GM23248 (cell line): ENCODE measurements around the gene DPP6. TPM values are rescaled to one million over a fixed set of nuclear protein-coding genes. Genes with fewer than 3 reads are reported as not detected.

Experiments used
- DNase-seq: peaks from one replicate; pipeline ENCODE4 v3.0.0-alpha.2; 2015
- H2AFZ ChIP-seq: fragments of 200-600 bp; sonication (generic); 2 replicates; pipeline ENCODE4 v1.6.1; 2016; ENCODE audit warnings: antibody characterized with exemption
- H3F3A ChIP-seq: fragments of 200-600 bp; sonication (generic); 2 replicates; pipeline ENCODE4 v1.6.1; 2016; ENCODE audit warnings: mild to moderate bottlenecking, antibody characterized with exemption, mixed run types; ENCODE audit not compliant: insufficient read depth
- H3K27ac ChIP-seq: fragments of 200-600 bp; sonication (generic); 2 replicates; pipeline ENCODE4 v1.5.1; 2016; ENCODE audit warnings: mild to moderate bottlenecking
- H3K27me3 ChIP-seq: fragments of 200-600 bp; sonication (generic); replicated peaks from 2 replicates; pipeline ENCODE4 v1.6.1; 2016; ENCODE audit warnings: mild to moderate bottlenecking; ENCODE audit not compliant: insufficient read depth
- H3K36me3 ChIP-seq: fragments of 200-600 bp; sonication (generic); 2 replicates; pipeline ENCODE4 v1.6.1; 2016; ENCODE audit warnings: low read depth, mild to moderate bottlenecking
- H3K4me1 ChIP-seq: fragments of 200-600 bp; sonication (generic); 2 replicates; pipeline ENCODE4 v1.6.1; 2016; ENCODE audit warnings: mild to moderate bottlenecking; ENCODE audit not compliant: insufficient read depth
- H3K4me2 ChIP-seq: fragments of 200-600 bp; sonication (generic); one replicate; pipeline ENCODE4 v1.6.1; 2016; ENCODE audit warnings: mild to moderate bottlenecking; ENCODE audit not compliant: unreplicated experiment
- H3K4me3 ChIP-seq: fragments of 200-600 bp; sonication (generic); 2 replicates; pipeline ENCODE4 v1.5.1; 2016; ENCODE audit warnings: mild to moderate bottlenecking
- H3K79me2 ChIP-seq: fragments of 200-600 bp; sonication (generic); 2 replicates; pipeline ENCODE4 v1.6.1; 2016; ENCODE audit warnings: mild to moderate bottlenecking; ENCODE audit not compliant: insufficient read depth
- H3K9ac ChIP-seq: fragments of 200-600 bp; sonication (generic); 2 replicates; pipeline ENCODE4 v1.6.1; 2016; ENCODE audit warnings: mild to moderate bottlenecking
- H3K9me2 ChIP-seq: fragments of 200-600 bp; sonication (generic); 2 replicates; pipeline ENCODE4 v1.6.1; 2016; ENCODE audit warnings: mixed run types, mild to moderate bottlenecking, moderate library complexity; ENCODE audit not compliant: insufficient read depth
- H3K9me3 ChIP-seq: fragments of 200-600 bp; sonication (generic); one replicate; pipeline ENCODE4 v1.6.1; 2017; ENCODE audit warnings: low read depth
- H4K20me1 ChIP-seq: fragments of 200-600 bp; sonication (generic); 2 replicates; pipeline ENCODE4 v1.6.0; 2016; ENCODE audit not compliant: insufficient read depth
- EZH2 ChIP-seq: fragments of 200-600 bp; sonication (generic); IDR thresholded peaks from 2 replicates; pipeline ENCODE4 v1.6.1; 2018; ENCODE audit warnings: antibody characterized with exemption, mild to moderate bottlenecking; ENCODE audit not compliant: insufficient read depth, poor library complexity, severe bottlenecking
- EZH2phosphoT487 ChIP-seq: fragments of 200-600 bp; sonication (generic); IDR thresholded peaks from 2 replicates; pipeline ENCODE4 v1.6.1; 2018; ENCODE audit warnings: antibody characterized with exemption, moderate library complexity, mild to moderate bottlenecking, low read depth; ENCODE audit not compliant: insufficient read depth
- WGBS, 2 experiments: methylation state at CpG; one replicate each; pipeline ENCODE4 v1.1.6; 2015 to 2017; ENCODE audit warnings: low lambda C conversion rate in 2 of 2, low coverage in 1 of 2; ENCODE audit errors: missing lambda C conversion rate in 2 of 2; 5-methylcytosine and 5-hydroxymethylcytosine counted together
- in situ Hi-C: fragments of 300-500 bp; cut with MboI; formaldehyde crosslinking; loops from 2 replicates; pipeline ENCODE4 v1.15.0; 2020
- polyA plus RNA-seq: library from polyadenylated mRNA; unstranded; fragments of >200 nt; fragmentation: Nextera tagmentation; extraction: Ambion mirVana; gene quantifications from 2 replicates; pipeline ENCODE4 v1.2.1, GENCODE V29; 2016
- total RNA-seq: library from RNA; depleted of rRNA; stranded (reverse); fragments of >200 nt; shearing (Covaris generic); gene quantifications from 2 replicates; pipeline ENCODE4 v1.2.3, GENCODE V29; 2014

Gene DPP6
- total and polyA plus RNA-seq, 2 experiments from 2014 or later: not detected

DNA sequence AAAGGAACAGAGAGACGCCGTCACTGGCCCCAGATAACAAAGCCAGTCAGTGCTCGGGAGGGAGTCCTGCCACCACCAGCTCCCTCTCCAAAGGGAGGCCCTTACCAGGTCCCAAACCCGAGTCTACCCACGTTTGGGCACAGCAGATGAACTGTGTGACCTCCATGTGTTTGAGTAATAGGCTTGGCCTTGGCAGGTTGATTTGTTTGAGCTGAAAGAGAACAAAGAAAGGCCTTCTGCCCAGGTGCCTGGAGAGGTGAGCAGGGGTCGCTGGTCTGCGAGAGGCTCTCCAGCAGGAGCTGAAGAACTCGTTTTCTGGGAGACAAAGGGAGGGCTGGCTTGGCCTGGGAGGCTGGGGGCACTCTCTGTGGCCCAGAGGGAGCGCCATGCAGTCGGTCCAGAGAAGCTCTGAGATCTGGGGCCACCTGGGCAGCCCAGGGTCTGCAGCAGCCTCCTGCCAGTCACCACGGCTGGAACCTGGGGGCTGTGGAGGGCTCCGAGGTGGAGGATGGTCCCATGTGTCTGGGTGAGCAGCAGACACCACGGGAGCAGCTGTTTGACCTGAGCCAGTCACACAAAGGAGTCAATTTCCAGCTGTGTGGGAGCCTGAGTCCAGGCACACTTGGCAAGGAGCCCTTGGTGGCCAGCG is 851.0 kb downstream of the DPP6 start:
- TF ChIP-seq EZH2 (no peak), EZH2phosphoT487 (no peak)
- H4K20me1 ChIP-seq: no peaks in the 10 kb centered on the region
- no peaks in the 10 kb centered on the region for H3K27me3 ChIP-seq
- no peaks in the 10 kb centered on the region for H3K4me1 ChIP-seq
- H3K4me2 ChIP-seq: no peak overlapping the region
- in situ Hi-C loops: loop anchor here (10.0 to 25.0 kb wide), 2 partner anchors 442 to 859 kb away; no protein-coding TSS in a partner anchor
- no peak overlapping the region for H3K27ac ChIP-seq
- H3K79me2 ChIP-seq: no peaks in the 10 kb centered on the region
- H3K9ac ChIP-seq: no peak overlapping the region
- DNase-seq: no peak
- no peak overlapping the region for H3K4me3 ChIP-seq
- no peaks in the 10 kb centered on the region for H3K9me2 ChIP-seq
- no peaks in the 10 kb centered on the region for H3F3A ChIP-seq
- no peaks in the 10 kb centered on the region for H3K36me3 ChIP-seq
- H2AFZ ChIP-seq: no peak overlapping the region
- 23 to 27% methylated on average over 14 of the region's 14 CpGs for WGBS, 2 experiments
- H3K9me3 ChIP-seq: no peaks in the 10 kb centered on the region

DNA sequence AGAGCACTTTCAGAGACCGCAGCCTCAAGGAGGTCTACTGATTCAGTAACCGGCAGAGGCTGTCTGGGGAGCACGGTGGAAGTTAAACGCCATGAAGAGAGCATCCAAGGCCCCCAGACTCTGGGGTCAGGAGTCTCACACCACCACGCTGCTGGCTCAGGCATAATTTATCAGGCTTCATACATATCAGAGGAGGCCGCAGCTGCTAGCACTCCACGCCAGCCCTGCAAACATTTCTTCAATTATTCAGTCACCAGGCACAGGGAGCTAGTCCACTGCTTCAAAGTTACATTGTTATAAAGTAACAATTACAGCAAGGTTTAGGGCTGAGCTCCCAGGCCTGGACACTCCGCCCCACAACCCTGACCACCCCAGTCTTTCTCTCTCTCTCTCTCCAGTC is 852.9 kb downstream of the DPP6 start:
- no peak for DNase-seq
- Histone ChIP-seq H3F3A (no peaks in the 10 kb centered on the region), H3K27ac (no peak overlapping the region), H3K4me3 (no peak overlapping the region), H2AFZ (no peak overlapping the region), H3K9me3 (no peaks in the 10 kb centered on the region), H3K4me2 (no peak overlapping the region), H3K27me3 (no peaks in the 10 kb centered on the region), H3K79me2 (no peaks in the 10 kb centered on the region), H3K9ac (no peak overlapping the region), H3K36me3 (no peaks in the 10 kb centered on the region), H3K4me1 (no peaks in the 10 kb centered on the region), H3K9me2 (no peaks in the 10 kb centered on the region), H4K20me1 (no peaks in the 10 kb centered on the region)
- in situ Hi-C loops: loop anchor here (10.0 to 25.0 kb wide), 2 partner anchors 440 to 857 kb away; no protein-coding TSS in a partner anchor
- 50% methylated on average over 8 of the region's 8 CpGs for WGBS, 2 experiments
- TF ChIP-seq EZH2 (no peak), EZH2phosphoT487 (no peak)

DNA sequence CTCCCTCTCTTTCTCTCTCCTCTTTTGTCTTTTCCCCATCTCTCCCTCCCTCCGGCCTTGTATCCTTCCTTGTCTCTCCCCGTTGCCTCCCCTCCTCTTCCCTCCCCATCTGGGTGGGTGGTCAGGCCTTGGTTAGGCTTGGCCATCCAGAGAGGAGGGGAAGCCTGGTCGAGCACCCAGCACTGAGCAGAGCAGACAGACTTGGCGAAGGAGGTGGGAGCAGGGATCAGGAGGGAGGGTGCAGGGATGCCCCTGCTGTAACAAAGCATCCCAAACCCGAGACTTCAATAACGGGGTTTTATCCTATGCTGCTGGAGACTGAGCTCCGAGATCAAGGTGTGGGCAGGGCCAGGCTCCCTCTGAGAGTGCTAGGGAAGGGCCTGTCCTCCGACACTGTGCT is 853.4 kb downstream of the DPP6 start:
- TF ChIP-seq EZH2phosphoT487 (no peak), EZH2 (no peak)
- Histone ChIP-seq H3K4me1 (no peaks in the 10 kb centered on the region), H3K4me3 (no peak overlapping the region), H3K36me3 (no peaks in the 10 kb centered on the region), H3K9ac (no peak overlapping the region), H3K9me3 (no peaks in the 10 kb centered on the region), H3K79me2 (no peaks in the 10 kb centered on the region), H2AFZ (no peak overlapping the region), H3K27me3 (no peaks in the 10 kb centered on the region), H3F3A (no peaks in the 10 kb centered on the region), H4K20me1 (no peaks in the 10 kb centered on the region), H3K9me2 (no peaks in the 10 kb centered on the region), H3K27ac (no peak overlapping the region), H3K4me2 (no peak overlapping the region)
- no peak for DNase-seq
- 37% methylated on average over 7 to 8 of the region's 8 CpGs for WGBS, 2 experiments
- in situ Hi-C loops: loop anchor here (10.0 to 25.0 kb wide), 2 partner anchors 439 to 857 kb away; no protein-coding TSS in a partner anchor

DNA sequence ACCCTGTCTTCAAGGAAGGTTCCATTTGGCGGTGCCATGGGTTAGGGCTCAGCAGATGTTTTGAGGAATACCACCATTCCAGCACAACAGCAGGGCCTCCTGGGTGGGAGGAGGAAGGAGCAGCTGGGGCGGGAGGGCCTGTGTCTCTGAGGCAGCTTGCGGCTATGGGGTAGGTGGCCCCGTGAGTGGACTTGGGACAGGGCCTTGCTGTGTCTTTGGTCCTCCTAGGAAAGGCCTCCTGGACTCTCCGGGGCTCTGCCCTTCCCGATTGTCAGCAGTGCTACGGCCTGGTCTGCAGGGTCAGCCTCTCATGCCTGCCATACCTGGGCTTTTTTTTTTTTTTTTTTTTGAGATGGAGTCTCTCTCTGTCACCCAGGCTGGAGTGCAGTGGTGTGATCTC is 854.0 kb downstream of the DPP6 start:
- Histone ChIP-seq H3K9me3 (no peaks in the 10 kb centered on the region), H3K27me3 (no peaks in the 10 kb centered on the region), H3K9ac (no peak overlapping the region), H3K4me3 (no peak overlapping the region), H3K4me2 (no peak overlapping the region), H3K79me2 (no peaks in the 10 kb centered on the region), H3K27ac (no peak overlapping the region), H3K36me3 (no peaks in the 10 kb centered on the region), H3K4me1 (no peaks in the 10 kb centered on the region), H4K20me1 (no peaks in the 10 kb centered on the region), H2AFZ (no peak overlapping the region), H3F3A (no peaks in the 10 kb centered on the region), H3K9me2 (no peaks in the 10 kb centered on the region)
- 52 to 67% methylated on average over 7 of the region's 7 CpGs for WGBS, 2 experiments
- in situ Hi-C loops: loop anchor here (10.0 to 25.0 kb wide), 2 partner anchors 439 to 856 kb away; no protein-coding TSS in a partner anchor
- TF ChIP-seq EZH2 (no peak), EZH2phosphoT487 (no peak)
- DNase-seq: no peak
